Measurements from ENCODE around the gene EIF5A.
A peak's percentile ranks its signal among the peaks of the same experiment; 100 is the strongest.

Gene EIF5A

DNA sequence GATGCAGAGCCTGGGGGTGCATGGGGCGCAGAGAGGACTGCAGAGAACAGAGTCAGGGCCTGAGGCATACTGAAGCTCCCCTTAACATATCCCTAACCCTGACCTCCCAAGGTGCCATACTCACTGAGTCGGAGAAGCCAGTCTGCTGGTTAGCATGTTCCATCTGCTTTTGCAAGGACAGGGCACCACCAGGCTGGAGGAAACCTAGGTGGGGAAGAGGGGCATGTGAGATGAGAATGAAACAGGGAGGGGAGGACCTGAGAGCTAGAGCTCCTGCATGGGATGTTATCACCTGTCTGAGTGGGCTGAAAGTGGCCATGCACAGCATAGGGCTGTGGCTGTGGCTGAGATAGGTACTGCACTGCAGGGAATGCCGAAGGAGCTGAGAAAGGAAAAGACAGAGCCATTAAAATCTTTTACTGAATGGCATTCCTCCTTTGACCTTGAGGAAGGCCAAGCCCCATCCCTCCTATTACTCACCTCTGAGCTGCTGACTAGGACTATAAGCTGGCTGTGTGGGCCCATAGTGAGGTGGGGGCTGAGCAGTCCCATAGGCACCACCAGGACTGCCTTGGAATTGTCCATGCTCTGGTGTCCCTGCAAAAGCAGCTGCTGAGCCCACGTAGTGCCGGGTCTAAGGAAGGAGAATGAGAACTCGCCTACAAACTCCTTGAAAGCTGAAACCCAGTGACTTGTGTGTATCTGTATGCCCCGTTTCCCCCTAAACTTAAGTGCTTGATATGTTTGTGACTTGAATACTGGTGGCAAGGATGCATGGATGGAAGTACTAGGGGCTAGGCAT, 5.9 kb downstream of the EIF5A start:
- DNase-seq (ENCODE audit: low spot score): no peak

- no peak for DNase-seq (ENCODE audit: low spot score)
Measured at GRCh38 chr17:7313890-7314718, 6.7 kb downstream of the EIF5A start.

DNA sequence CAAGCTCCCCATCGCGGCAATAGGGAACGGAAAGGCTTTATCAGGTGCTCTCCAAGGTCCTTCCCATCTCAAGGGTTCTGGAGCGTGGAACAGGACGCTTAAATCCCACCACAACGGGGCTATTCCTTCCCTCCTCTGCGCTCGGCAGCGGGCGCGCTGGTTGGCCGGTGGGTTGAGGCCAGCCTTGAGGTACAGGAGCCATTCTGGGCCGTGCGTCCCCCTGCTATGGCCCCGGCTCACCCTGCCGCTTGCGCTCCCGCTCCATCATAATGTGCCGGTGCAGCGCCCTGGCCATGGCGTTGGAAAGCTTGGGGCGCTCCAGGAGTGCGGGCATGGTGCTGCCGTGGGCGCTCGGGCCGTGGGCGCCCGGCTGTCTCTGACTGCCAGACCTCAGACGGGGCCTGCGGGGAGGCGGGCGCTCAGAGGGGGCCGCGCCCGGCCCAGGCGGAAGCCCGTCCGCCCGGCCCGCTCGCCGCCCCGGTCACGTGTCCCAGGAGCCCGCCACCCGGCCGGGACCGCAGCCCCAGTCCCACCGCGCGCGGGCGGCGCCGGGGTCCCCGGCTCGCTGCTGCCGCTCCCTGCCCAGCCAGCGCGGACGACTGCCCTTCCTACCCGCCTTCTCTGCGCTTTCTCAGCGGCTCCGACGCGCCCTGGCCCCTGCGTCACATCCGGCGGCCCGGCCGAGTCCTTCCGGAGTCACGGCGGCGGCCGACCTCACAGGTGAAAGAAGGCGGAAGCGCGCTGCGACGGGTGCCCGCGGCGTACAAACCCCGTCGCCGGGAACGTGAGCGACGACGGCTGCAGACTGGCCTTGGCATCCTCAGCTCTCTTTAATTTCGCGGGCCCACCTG, 7.5 kb downstream of the EIF5A start, which contains the start of gene GPS2:
Gene GPS2 (minus strand): TSS at position 642 of the 851 bp plus-strand sequence. CDS start 308 bp downstream, at position 334.
- DNase-seq (ENCODE audit: low spot score): peak; percentile 89

DNA sequence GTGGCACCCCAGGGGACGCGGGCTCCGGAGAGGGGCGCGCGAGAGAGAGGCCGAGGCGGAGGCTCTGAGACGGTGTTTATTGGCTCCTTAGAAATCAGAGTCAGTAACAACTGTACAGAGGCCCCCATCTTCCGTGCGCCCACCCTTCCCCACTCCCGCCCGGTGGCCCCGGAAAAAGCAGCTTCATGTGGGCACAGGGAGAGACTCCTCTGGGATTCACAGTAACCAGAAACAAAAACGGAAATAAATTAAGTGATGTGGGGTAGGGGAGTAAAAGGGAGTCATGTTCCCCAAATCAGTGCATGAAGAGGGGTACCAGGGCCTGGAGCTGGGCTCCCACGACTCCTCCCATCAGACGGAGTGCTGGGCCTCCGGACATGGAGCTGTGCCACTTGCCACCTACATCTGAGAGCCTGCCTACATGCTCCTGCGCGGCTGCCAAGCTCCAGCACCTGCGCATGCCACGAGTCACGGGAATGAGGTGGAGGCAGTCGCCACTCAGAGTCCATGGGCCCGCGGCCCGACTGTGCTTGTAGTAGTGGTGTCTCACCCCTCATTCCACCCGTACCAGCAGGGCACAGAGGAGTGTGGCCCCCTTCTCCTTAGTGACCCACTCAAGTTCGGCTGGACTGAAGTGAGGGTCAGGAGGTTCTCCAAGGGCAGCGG, 8.3 kb downstream of the EIF5A start:
- no peak for DNase-seq (ENCODE audit: low spot score)

- DNase-seq (ENCODE audit: low spot score): no peak
Measured at GRCh38 chr17:7317161-7317803, 9.9 kb downstream of the EIF5A start.

GRCh38 chr17:7318121-7318860, 10.9 kb downstream of the EIF5A start:
- DNase-seq (ENCODE audit: low spot score): no peak

DNA sequence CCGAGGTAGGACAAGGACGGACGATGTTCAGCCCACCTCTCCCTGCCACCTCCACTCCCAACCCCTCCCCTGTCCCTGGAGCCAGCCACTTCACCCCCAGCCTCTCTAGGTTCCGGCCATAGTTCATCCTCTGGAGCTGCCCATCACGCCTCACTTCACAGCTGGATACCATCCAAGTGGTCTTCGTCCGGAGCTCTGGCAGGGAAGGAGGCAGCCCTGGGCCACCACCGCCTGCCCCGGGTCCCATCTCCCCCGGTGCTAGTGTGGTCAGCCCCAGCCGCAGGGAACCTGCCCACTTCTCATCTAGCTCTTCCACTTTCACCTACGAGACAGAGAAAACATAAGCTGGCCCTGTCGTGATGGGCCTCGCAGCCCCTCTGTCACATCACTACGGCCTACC, 14.0 kb downstream of the EIF5A start:
- DNase-seq (ENCODE audit: low spot score): no peak

DNA sequence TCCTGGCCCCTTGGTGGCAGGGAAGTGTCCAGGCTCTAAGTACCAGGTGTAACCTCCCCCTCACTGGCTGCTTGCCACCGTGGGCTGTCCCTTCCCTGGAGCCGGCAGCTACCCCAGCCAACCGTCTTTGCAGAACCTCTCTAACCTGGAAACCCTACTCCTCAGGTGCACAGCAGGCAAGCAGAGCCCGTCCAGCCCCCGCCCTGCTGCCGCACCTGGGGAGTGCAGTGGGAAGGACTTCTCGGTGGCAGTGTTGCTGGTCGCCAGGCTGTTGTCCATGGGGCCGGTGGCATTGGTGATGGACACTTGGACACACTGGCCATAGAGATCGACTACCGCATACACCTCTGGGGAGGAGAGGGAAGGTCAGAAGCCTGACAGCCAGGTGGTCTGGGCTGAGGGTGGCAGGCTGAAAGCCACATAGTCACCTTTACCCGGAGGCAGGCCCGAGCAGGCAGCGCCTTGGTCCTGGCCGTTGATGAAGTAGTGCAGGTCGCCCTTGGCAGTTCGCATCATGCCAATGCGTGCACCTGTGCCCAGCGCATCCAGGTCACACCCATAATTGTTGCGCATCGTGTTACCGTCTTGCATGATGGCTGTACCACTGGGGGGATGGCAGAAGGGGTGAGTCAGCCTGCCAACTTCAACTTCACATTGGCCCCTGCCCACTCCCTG, 15.2 kb downstream of the EIF5A start:
- DNase-seq (ENCODE audit: low spot score): no peak

DNA sequence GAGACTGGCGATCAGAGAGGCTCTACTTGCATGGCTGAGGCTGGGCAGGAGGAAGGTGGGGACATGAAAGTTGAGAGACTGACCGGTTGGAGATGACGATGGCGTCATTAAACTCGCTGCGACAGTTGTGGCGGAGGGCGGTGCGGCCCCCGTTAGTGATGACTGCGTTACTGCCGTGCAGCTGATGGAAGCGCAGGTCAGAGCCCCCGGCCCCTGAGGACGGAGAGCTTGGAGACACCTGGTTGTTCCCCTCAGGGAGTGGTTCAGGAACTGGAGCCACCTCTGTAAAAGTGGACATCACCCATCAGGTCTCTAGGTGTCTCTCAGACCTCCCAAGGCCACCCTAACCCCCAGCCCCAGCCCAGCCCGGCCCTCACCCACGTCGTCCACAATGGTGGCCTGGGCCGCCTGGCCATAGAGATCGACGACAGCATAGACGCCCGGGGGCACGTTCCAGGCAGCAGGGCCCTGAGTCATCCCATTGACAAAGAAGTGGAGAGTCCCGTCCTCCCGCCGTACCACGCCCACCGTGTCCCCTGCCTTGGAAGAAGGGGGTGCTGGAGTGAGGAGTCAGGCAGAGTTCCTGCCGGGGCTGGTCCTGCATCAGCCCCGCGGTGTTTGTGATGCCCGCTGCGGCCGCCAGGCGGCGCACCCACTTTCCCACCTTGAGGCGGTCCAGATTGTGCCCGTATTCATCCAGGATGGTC, 16.5 kb downstream of the EIF5A start:
- peak; percentile 66 for DNase-seq (ENCODE audit: low spot score)

- DNase-seq (ENCODE audit: low spot score): no peak
Measured at GRCh38 chr17:7324438-7324779, 17.0 kb downstream of the EIF5A start.

- no peak for DNase-seq (ENCODE audit: low spot score)
Measured at GRCh38 chr17:7325031-7325528, 17.7 kb downstream of the EIF5A start.

GRCh38 chr17:7326186-7326585, 18.8 kb downstream of the EIF5A start:
- DNase-seq (ENCODE audit: low spot score): no peak

- DNase-seq (ENCODE audit: low spot score): no peak
Measured at GRCh38 chr17:7327056-7327455, 19.6 kb downstream of the EIF5A start.

- no peak for DNase-seq (ENCODE audit: low spot score)
Measured at GRCh38 chr17:7327501-7327900, 20.1 kb downstream of the EIF5A start.

- DNase-seq (ENCODE audit: low spot score): no peak
Measured at GRCh38 chr17:7328009-7328408, 20.6 kb downstream of the EIF5A start.

GRCh38 chr17:7328840-7329373, 21.5 kb downstream of the EIF5A start, which contains the start of gene NEURL4:
Gene NEURL4, minus strand, starts transcription at chr17:7329335. Its CDS starts 23 bp downstream, at chr17:7329312.
- DNase-seq (ENCODE audit: low spot score): no peak

DNA sequence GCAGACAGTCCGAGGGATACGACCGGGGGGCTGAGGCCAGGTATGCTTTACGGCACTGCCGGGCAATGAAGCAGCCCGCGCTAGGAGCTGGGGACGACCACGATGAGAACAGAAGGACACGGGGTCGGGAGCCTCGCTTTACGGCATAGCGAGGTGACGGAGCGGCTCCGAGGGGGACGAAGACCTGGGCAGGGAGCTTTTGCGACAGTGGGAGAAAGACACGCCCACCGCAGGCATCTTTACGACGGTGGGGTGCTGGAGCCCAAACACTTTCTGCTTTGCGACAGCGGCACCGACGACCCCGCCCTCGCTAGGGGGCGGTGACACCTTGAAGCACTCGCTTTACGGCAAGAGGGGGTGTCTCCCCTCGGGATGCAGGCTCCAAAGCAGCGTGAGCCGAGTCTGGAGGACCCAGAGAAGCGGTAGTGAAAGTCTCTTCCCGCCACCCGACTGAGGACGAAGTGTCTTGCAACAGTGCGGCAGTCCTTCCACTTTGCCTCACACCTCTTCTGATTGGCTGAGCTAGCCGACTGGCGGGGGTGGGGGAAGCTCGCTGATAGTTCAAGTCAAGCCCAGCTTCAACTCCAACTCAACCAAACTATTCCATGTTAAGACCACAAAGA, 22.1 kb downstream of the EIF5A start:
- DNase-seq (ENCODE audit: low spot score): peak; percentile 96

DNA sequence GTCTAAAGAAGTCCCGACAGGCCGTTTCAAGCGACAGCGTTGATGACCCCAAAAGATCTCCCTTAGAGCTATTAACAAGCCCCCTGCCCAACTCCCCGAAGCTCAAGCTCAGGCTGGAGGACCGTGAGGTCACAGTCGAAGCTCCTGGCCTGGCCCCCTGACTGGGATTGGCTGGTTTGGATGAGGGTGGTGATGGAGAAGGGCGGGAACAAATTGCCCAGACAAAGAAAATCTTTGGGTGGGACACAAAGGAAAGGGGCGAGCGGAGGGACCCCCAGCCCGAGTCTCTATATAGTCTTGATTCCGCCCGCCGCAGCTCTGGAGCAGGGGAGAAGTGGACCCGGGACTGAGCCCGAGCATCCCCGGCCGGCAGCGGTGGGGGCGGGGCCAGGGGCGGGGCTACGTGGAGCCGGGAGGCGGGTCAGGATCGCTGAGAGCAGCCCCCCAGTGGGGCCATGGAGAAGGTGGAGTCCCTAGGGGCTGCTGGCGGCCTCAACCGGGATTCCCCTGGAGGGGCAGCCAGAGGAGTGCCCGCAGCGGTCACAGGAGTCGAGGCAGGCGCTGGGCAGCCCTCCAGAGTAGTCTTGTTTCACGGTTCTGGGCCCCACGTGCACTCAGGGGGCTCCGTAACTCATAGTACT, 22.7 kb downstream of the EIF5A start:
- DNase-seq (ENCODE audit: low spot score): peak; percentile 72

Data from hematopoietic multipotent progenitor cell treated with erythropoietin and hydrocortisone succinate and interleukin-3 and kit ligand, for 15 days (in vitro differentiated cells).